KBM-7 (cell line): ENCODE results near the gene AKAP5.
"Not testable (repeated sequence)": the region's sequence is repeated elsewhere in the genome, so short reads cannot be mapped to it uniquely, and the experiment has no call there.

Source experiments
- DNase-seq: peaks from one replicate; pipeline ENCODE4 v3.0.0-alpha.2; 2015
- in situ Hi-C: fragments of 300-500 bp; cut with MboI; formaldehyde crosslinking; loops from 2 replicates; pipeline ENCODE4 v1.14.3; 2020; ENCODE audit warnings: low sequenced_read_pairs, low pct_unique_long_range_greater_than_20kb, mixed read lengths

The AKAP5 gene

DNA sequence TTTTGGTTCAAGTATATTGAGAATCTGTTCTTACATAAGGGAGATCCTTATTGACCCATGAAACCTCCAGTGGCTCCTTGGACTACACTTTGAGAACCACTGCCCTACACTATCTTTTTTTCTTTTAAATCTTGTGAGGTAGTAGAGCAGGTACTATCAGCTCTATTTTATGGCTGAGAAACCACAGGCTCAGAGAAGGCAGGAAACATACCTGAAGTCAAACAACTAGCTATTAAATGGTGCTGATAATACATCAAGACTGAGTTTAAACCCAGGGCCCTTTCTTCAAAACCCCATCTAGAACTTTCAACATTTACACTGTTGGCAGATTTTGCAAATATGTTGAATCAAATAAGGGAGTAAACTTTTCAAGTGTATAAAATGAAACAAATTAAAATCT is 31.5 kb downstream of the AKAP5 start:
- DNase-seq: no peak
- in situ Hi-C loops: no loop called here

DNA sequence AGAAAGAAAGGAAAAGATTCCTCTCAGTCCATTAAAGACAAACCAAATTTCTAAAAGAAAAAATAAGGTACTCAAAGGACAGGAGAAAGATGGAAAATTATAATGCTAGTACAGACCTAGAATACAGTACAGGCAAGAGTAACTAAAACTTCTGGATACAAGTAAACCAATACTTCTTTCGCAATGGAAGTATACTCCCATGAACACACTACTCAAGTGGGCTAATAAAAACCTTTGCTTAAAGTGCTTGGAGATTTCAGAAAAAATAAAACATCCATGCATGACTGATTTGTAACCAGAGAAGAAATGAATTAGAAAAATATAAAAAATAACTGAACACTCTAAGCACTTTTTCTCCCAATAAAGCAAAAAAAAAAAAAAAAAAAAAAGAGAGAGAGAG is 34.8 kb downstream of the AKAP5 start:
- in situ Hi-C loops: no loop called here
- no peak for DNase-seq

DNA sequence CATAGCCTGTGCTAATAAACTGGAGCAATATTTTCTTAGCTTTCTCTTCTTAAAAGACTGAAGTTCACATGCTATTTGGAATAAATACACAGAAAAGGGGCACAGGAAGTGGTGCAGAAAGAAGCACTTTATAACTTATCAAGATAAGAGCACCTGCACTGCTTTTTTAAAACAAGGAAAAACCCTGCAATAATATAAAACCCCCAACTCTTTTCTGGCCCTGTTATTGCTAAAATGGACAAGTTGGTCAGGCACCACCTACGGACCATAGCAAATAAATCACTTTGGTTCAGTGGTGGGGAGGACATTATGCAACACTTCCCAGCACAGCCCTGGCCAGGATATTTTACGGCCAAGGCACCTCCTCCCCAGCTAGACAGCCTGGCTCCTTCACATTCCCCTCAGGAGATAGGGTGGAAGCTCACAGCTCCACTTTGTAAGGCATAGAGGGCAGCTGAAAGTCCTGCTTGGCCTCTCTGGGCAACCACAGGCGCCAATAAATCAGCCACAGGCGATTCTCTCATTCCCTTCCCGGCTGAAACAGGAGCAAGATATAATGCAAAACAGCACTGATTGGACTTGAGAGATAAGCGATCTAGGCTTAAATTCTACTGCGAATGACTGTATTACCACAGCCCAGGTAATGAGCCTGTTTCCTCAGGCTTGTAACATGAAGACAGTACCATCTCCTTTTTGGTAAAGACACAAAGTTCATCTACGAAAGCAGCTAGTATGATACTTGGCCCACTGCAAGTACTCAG is 36.3 kb downstream of the AKAP5 start:
- in situ Hi-C loops: no loop called here
- peak; percentile 36 for DNase-seq

DNA sequence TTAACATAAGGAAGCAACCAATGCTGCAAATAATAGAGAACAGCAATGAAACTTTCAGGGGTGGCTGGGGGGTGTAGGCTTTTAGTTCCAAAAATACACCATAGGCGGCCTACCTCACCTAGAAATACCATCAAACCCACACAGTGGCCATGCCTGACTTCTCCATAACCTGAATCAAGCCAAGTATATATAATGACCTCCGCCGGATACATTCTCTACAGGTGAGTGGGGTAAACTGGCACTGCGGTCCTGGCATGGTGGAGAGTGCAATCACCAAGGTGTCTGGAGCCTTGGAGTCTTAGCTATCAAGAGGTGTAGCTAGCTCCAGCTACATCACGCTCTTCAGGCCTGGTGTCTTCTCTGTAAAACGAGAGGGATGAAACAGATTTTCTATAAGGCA is 37.2 kb downstream of the AKAP5 start:
- in situ Hi-C loops: no loop called here
- no peak for DNase-seq

DNA sequence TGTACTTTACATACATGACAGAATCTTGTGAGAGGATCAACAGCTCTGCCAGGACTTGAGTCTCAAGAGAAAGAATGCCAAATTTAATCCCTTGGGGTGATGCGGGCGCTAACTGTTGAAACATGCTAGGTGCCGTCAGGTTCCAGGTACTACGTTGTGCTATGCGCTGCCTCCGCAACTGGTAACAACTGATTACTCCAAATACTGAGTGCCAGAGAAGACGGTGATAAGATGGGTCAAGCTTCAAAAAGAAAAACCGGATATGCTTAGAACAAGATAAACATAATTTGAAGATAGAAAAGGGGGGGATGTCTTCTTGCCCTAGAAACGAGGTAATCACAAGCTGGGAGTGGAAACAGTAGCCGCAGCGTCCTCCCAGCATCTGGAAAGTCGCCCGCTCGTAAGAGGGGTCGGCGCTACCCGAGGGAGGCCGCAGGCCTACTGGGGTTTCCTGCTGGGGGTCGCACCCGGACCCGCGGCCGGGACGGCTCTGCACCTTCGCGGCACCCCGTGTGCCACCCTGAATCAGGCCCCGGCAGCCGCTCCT is 37.7 kb downstream of the AKAP5 start:
- in situ Hi-C loops: no loop called here
- no peak for DNase-seq

DNA sequence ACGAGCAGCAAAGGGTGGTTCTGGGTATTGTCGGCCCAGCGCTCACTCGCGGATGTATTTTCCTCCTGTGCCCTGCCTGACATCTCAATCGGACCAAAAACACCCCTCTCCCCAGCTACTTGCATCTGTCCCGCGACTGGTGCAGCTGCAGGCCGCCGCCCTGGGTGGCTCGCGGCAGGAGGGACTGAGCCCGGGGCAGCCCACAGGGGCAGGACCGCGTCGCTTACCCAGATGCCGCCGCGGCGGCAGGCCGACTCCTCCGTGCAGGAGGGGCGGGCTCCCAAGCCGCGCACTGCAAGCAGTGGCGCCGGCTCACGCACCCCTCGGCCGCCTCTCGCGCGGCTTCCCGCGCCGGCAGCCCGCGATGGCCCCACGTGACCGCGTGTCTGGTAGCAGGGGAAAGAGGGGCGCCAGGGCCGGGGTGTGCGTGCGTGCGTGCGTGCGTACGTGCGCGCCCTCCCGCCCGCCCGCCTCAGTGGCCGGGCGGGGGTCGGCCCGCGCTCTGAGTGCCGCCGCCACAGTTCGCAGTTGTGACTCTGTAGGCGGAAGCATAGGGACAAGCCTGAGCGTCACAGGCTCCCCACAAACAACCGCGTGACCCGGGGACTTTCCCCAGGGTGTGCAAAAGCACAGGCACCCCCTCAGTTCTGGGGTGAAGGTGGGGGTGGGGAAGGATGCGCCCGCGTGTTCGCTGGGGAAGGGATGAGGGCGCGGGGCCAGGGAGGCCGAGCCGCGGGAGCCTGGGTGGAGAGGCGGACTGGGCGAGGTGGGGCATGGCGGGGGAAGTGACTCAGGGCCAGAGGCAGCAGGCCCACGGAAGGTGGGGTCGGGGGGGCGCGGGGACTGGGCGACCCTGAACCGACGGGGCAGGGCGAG is 38.4 kb downstream of the AKAP5 start, which contains the start of gene ZBTB25:
ZBTB25 (minus strand) TSS at position 405 of the 876 bp plus-strand sequence. CDS start 13,305 bp downstream, outside the sequence.
- DNase-seq: peak; percentile 94
- in situ Hi-C loops: no loop called here

DNA sequence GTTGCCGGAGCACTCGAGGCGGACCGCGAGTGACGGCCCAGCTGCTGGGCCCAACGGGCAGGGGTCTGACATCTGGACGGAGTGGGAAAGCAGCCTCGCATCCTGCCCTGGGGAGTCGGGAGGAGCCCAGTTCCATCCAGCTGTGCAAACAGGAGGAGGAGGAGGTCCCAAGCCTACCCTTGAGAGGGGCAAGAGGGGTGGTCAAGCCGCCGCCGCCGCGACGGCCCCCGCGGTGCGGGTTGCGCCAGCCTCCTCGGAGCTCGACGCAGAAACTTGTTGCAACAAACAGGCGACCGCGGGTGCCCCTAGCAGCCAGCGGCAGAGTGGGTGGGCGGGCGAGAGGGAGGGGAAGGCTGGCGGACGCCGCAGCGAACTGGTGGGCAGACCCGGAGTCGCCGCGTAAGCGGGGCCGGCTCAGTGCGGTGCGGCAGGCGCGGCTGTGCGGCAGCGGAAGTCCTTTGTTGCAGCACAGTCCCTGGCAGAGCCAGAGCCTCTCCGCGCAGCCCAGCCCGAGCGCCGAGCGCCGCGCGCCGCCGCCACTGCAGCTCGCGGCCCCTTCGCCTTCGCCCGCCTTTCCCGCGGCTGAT is 39.1 kb downstream of the AKAP5 start, which contains the start of gene ZBTB1:
ZBTB1 (plus strand) TSS at position 461 of the 587 bp plus-strand sequence. CDS start 16,735 bp downstream, outside the sequence.
- peak; percentile 86 for DNase-seq
- in situ Hi-C loops: no loop called here

DNA sequence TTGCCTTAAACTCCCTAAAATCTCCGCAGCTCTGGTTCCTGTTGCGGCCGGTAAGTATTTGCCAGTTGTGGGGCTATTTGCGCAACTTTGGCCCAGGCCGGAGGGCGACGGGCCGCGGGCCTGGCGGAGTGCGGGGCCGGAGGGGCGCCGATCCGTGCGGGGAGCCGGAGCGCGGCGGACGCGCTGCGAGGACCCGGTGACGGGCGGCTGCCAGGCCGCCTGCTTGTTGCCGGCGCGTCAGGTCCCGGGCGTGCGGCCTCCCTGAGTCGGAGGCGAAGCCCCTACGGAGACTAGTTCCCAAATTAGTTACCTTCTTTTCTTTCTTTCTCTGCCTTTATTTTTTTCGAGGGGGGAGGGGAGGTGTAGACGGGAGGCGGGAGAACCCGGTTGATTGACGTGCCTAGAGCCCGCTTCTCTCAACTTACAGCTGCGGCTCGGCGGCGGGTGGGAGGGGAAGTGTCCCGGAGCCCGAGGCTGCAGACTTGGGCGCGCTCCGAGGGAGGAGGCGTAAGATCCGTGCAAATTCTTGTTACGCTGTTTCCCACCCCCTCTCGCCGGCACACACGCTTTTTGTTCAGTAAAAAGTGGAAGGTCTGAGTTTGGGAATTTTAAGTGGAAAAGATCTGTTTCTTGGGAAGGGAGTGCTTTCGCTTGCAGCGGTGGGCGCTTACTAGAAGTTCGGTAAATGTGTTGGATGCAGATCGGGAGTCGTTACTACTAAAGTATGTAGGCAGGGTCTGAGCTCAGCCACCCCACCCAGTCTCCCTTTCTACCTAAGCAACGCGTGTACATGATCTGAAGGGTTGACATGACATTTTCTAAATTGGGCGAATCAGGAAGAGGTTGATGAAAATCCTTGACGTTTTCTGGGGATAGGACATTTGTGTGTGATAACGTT is 39.8 kb downstream of the AKAP5 start:
- peak; percentile 92 for DNase-seq
- in situ Hi-C loops: no loop called here

DNA sequence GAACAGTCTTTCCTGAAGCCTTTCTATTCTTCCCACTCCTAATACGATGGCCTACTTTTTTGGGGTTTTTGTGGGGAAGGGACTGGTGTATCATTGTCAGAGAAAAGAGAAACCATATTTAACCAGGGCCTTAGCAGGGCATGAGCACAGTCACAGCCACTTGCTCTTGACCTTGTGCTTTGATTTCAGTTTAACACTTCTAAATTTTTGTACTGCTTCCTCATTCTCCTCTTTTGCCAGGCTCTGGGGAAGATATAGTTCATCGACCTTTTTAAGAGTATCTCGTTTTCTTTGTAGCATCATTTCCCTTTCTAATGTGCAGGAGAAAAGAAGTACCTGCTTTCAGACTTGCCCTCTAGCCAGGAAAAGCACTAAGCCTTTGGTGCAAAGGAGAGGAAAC is 41.4 kb downstream of the AKAP5 start:
- in situ Hi-C loops: no loop called here
- DNase-seq: peak; percentile 28

DNA sequence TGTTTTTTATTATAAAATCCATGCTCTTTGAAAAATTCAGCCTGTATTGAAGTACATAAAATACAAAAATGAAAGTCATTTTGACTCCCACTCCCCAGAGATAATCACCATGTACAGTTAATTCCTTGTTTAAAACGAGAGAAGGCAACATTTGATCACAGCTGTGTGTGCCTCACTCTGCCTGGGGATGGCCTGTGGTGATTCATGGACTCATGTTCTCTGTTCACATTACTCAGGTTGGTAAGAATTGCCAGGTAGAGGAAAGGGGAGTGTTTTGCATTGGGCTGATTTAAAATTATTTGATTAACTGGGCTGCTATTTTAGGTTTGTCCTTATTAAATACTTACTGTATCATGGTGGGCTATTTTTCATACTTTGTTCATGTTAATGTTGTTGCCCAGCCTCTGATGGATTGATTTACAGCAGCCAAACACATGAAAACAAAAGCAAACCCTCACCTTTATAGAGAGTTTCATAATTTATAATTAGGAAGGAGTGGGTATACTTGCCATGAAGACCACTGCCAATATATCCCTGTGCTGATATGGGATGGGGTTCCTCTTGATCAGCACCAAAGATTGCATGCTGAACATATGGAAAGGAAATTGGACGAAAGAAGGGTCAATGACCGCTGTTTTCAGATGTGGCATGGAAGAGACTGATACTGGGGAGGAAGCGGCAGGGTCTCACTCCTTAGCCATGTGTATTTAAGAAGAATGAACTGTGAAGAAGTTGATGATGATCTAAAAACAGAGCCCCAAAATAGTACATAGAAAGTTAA is 42.3 kb downstream of the AKAP5 start:
- in situ Hi-C loops: no loop called here
- no peak for DNase-seq

DNA sequence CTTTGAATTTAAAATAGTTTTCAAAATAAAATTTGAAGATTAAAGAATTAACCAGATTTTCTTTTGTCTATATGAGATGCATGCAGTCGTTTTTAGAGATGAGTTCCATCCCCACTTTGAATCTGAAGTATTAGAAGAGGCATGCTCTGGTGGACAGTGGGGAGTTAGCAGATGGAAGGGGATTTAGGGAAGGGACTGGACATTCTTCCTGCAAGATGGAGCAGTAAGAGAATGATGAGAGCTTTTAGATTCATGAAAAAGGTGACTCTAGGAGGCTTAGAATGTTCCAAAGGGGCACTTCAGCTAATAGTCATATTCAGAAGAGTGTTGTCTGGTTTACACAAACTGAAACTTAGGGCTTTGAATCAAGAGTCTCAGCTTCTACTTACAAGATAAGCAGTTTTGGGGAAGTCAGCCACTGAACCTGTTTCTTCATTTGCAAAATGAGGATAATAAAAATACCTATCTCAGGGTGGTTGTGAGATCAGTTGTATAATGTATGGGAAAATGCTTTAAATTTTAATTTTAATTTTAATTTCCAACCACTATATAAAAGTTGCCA is 43.0 kb downstream of the AKAP5 start:
- DNase-seq: peak; percentile 30
- in situ Hi-C loops: no loop called here

DNA sequence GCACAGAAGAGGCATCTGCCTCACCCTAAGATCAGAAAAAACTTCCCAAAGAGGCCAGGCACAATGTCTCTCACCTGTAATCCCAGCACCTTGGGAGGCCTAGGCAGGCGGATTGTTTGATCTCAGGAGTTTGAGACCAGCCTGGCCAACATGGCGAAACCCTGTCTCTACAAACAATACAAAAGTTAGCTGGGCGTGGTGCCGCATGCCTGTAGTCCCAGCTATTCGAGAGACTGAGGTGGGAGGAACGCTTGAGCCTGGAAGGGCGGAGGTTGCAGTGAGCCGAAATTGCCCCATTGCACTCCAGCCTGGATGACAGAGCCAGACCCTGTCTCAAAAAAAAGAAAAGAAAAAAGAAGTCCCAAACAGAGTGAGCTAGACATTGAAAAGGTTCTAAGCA is 43.7 kb downstream of the AKAP5 start:
- in situ Hi-C loops: no loop called here
- no peak for DNase-seq

DNA sequence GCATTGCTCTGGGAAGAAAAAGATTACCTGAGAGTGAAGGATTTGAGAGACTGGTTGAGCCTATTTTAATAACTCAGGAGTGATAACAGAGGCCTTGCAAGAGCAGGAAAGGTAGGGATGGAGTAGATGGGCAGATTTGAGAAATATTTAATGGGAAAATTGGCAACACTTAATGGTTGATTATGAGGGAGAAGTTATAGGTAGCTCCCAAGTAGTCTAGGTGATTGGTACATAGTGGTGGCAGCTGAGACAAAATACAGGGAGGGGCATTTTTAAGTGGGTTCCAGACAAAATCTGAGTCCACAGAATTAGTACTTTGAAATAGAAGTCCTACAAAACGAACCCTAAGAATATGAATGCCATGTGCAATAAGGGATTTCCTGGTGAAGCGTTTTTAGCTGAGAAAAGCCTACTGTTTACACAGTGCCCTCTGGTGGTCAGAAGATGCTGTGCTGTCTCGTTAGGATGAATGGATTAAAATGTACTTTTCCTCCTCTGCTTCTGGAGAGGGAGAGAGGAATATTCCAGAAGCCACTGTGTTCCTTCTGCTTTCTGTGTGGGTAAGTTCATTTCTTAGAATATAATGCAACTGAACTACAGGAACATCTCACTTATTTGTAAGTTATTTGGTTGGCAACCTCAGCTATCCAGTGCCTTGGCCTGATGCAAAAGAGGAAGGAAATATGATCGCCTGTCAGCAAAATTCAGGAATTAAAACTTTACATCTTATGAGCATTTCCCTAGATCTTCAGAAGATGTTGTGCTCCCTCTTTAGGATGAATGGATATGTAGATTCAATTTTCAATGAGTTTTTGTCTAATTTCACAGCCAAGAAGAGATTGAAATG is 45.7 kb downstream of the AKAP5 start:
- in situ Hi-C loops: no loop called here

DNA sequence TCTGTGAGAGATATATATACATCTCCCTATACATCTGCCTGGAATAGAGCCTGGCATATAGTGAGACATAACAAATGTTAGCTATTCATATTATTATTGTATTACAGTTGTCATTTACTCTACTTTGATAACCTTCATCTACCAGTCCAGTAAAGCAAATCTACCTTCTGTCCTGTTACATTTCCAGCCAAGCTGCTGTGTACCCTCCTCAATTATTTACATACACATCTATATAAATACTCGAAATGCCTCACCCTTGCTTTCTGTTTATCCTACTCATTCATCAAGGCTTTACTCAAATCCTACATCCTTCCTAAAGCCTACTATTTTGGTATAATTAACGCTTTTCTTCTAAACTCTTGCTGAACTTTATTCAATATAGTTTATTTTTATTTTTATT is 48.0 kb downstream of the AKAP5 start:
- in situ Hi-C loops: no loop called here
- no peak for DNase-seq

More for the DNA sequence above, 45.7 kb downstream of the AKAP5 start:
- peak; percentile 85 for DNase-seq

DNA sequence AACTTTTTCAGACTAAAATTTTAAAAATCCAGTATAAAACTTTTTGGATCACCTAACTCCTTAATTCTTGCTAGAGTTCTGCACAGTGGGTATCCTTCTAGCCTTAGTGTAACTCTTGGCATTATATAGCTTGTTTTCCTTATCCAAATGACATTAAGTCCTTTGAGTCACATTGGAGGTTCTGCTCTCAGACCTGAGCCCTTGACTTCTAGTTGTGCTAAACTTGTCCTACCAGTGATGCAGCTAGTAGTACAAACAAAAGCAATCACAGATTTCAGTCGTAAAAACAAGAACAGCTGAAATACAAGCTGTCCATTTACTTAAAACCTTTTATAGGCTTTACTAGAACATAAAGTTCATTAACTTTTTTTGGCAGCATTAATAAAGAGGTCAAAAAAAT is 49.8 kb downstream of the AKAP5 start:
- in situ Hi-C loops: no loop called here
- DNase-seq: no peak

DNA sequence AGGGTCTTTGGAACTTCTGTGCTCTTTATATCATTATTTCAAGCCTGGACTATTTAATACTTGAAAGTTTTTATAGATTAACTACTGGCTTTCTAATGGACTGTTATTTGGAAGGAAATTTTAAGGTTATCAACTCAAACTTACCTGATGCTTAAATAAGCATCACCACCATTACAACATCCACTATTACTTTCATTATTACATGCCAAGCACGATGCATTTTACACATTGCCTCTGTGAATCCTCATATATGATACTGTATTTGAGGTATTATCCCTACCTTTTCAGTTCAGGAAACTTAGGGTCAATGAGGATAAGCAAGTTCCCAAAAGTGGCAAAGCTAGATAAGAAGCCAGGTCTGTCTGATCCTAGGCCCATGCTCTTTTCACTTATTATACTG is 51.7 kb downstream of the AKAP5 start:
- in situ Hi-C loops: no loop called here
- no peak for DNase-seq

DNA sequence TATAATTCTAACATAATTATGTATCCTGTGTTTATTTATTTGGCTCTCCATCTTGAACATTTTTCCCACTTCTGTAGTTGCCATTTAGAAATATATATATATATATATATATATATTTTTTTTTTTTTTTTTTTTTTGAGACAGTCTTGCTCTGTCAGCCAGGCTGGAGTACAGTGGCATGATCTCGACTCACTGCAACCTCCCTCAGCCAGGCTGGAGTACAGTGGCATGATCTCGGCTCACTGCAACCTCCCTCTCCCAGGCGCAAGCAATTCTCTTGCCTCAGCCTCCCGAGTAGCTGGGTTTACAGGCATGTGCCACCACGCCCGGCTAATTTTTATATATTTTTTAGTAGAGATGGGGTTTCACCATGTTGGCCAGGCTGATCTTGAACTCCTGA is 52.4 kb downstream of the AKAP5 start:
- in situ Hi-C loops, DNase-seq: not testable (repeated sequence)
